Nephron (organoid): ENCODE measurements around the gene CERS6.

Experiments used
- H3K27ac Mint-ChIP-seq, 3 experiments: 2 replicates each; pipeline ENCODE4 v1.8.0; 2020; ENCODE audit warnings: mixed read lengths in 3 of 3, mild to moderate bottlenecking in 2 of 3, moderate library complexity in 1 of 3
- H3K27me3 Mint-ChIP-seq: 2 replicates; pipeline ENCODE4 v1.8.0; 2021; ENCODE audit warnings: low read depth, mild to moderate bottlenecking, moderate library complexity, mixed read lengths
- H3K36me3 Mint-ChIP-seq: 2 replicates; pipeline ENCODE4 v1.8.0; 2020; ENCODE audit warnings: low read depth, mixed read lengths
- H3K4me1 Mint-ChIP-seq: 2 replicates; pipeline ENCODE4 v1.8.0; 2020; ENCODE audit warnings: mixed read lengths
- H3K4me3 Mint-ChIP-seq, 3 experiments: 2 replicates each; pipeline ENCODE4 v1.8.0; 2020; ENCODE audit warnings: mild to moderate bottlenecking in 3 of 3, mixed read lengths in 3 of 3, moderate library complexity in 2 of 3
- H3K9me3 Mint-ChIP-seq: 2 replicates; pipeline ENCODE4 v1.8.0; 2020; ENCODE audit warnings: mixed read lengths
- TF ChIP-seq, protein P1 (sequence below), 3 experiments: fragments of 200-600 bp; sonication (generic); IDR thresholded peaks; one replicate each; pipeline ENCODE4 v1.5.0; 2021; ENCODE audit warnings: antibody characterized with exemption in 3 of 3; ENCODE audit not compliant: unreplicated experiment in 3 of 3

Gene CERS6

DNA sequence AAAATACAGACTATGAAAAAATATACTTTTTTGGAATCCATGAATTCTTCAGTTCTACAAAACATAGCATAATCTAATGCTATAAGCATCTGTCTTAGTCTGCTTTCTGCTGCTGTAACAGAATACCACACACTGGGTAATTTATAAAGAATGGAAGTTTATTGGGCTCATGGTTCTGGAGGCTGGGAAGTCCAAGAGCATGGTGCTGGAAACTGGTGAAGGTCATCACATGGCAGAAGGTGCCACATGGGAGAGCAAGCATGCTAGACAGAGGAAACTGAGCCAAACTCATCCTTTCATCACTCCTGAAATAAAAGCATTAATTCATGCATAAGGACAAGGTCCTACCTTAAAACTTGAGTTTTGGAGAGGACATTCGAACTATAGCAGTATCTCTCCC, 319.8 kb downstream of the CERS6 start:
- Mint-ChIP-seq H3K9me3 (peaks cover 8% of the 10 kb centered on the region), H3K36me3 (peaks cover 28% of the 10 kb centered on the region), H3K27me3 (no peaks in the 10 kb centered on the region), H3K27ac (no peak overlapping the region), H3K4me3 (no peak overlapping the region), H3K4me1 (peaks cover 21% of the 10 kb centered on the region)
- TF ChIP-seq, protein P1, sequence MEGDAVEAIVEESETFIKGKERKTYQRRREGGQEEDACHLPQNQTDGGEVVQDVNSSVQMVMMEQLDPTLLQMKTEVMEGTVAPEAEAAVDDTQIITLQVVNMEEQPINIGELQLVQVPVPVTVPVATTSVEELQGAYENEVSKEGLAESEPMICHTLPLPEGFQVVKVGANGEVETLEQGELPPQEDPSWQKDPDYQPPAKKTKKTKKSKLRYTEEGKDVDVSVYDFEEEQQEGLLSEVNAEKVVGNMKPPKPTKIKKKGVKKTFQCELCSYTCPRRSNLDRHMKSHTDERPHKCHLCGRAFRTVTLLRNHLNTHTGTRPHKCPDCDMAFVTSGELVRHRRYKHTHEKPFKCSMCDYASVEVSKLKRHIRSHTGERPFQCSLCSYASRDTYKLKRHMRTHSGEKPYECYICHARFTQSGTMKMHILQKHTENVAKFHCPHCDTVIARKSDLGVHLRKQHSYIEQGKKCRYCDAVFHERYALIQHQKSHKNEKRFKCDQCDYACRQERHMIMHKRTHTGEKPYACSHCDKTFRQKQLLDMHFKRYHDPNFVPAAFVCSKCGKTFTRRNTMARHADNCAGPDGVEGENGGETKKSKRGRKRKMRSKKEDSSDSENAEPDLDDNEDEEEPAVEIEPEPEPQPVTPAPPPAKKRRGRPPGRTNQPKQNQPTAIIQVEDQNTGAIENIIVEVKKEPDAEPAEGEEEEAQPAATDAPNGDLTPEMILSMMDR (IDR thresholded peaks at IDR 0.05; ENCODE audit: unreplicated experiment in 3 of 3), result no peak

DNA sequence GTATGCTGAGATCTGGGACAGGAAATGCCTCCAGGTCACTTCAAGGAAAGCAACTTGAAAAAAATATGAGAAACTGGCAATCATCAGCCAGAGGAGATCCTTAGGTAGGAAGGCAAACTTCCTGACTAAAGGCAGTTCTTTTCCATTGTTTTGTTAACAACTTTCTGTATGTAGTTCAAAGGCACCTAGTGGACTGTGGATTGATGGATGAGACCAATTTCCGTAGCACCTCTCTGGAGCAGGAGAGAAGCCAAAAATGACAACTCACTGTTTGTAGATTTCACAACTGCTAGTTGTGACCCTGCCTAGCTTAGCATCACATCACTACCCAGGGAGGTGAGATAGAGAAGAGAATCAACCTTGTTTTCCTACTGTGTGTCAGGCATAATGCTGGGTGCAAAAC, 324.6 kb downstream of the CERS6 start:
- H3K36me3 Mint-ChIP-seq, result peaks cover 9% of the 10 kb centered on the region
- no peak overlapping the region for H3K4me3 Mint-ChIP-seq
- peaks cover 8% of the 10 kb centered on the region for H3K4me1 Mint-ChIP-seq
- H3K9me3 Mint-ChIP-seq, result peaks cover 8% of the 10 kb centered on the region
- no peaks in the 10 kb centered on the region for H3K27me3 Mint-ChIP-seq
- peak overlapping the region; percentile 3 to 36 (median 25) for H3K27ac Mint-ChIP-seq
- TF ChIP-seq, protein P1 (IDR thresholded peaks at IDR 0.05; ENCODE audit: unreplicated experiment in 3 of 3), result no peak

DNA sequence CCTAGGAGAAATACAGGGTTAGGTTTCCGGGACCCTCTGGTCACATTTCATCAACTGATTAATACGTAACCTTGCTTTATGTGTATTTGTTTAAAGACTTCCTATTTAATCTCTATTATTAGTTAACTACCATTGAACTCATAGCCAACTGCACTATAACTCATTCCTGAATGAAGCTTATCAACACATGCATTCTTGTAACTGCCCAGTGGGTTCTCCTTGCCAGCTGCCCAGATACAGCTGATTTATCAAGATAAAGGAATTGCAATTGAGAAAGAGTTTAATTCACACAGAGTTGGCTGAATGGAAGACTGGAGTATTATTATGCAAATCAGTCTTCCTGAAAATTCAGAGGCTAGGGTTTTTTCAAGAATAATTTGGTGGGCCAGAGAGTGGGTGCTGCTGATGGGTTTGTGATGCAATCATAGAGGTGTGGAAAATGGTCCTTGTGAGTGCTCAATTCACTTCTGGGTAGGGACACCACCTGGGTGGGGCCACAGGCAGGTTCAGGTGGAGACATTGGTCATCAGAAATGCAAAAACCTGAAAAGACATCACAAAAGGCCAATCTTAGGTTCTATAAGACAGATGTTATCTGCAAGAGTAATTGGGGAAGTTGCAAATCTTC, 325.2 kb downstream of the CERS6 start:
- no peaks in the 10 kb centered on the region for H3K27me3 Mint-ChIP-seq
- H3K36me3 Mint-ChIP-seq, result peaks cover 3% of the 10 kb centered on the region
- TF ChIP-seq, protein P1 (IDR thresholded peaks at IDR 0.05; ENCODE audit: unreplicated experiment in 3 of 3), result no peak

DNA sequence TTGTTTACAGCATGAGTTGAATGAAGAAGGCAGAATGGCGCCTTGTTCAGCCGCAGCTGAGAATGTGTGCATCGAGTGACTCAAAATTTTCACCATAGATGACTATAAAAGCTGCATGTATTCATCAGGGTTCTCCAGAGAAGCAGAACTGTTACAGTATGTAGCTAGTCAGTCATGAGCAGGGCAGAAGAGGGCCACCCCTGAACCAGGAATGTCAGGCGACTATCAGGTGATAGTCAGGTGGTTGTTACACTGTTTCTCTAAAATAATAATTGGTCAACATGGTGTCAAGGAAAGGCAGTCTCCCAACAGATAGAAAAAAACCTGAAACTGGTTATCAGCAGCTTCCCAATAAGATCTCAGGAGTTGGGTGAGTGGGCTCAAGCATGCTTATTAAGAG, 326.2 kb downstream of the CERS6 start:
- Mint-ChIP-seq H3K4me1 (peaks cover 8% of the 10 kb centered on the region), H3K36me3 (peaks cover 3% of the 10 kb centered on the region), H3K9me3 (peaks cover 7% of the 10 kb centered on the region), H3K4me3 (no peak overlapping the region), H3K27me3 (no peaks in the 10 kb centered on the region), H3K27ac (no peak overlapping the region)
- TF ChIP-seq, protein P1 (IDR thresholded peaks at IDR 0.05; ENCODE audit: unreplicated experiment in 3 of 3), result no peak

More for the DNA sequence above, 325.2 kb downstream of the CERS6 start:
- Mint-ChIP-seq H3K4me3 (no peak overlapping the region), H3K4me1 (peaks cover 8% of the 10 kb centered on the region), H3K27ac (no peak overlapping the region), H3K9me3 (peaks cover 8% of the 10 kb centered on the region)

DNA sequence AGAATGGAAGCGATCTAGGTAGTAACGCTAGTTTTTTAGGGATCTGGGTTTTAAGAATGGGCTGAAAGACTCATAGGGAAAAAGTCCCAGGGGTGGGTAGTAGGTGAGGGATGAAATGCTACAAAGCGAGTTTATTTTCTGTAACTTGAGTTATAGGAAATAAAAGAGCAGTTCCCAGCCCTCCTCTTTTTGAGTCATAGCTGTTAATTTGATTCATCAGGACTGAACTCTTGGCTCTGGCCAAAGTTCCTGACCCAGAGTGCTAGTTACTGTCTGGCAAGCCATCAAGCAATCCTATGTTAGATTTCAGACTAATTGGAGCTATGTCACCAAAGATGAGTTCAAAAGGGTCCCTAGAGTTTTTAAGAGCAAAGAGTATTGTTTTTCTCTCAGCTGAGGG, 328.9 kb downstream of the CERS6 start:
- Mint-ChIP-seq H3K27ac (no peak overlapping the region), H3K36me3 (no peaks in the 10 kb centered on the region), H3K4me3 (no peak overlapping the region), H3K4me1 (peaks cover 8% of the 10 kb centered on the region), H3K27me3 (no peaks in the 10 kb centered on the region), H3K9me3 (no peaks in the 10 kb centered on the region)
- TF ChIP-seq, protein P1 (IDR thresholded peaks at IDR 0.05; ENCODE audit: unreplicated experiment in 3 of 3), result no peak

DNA sequence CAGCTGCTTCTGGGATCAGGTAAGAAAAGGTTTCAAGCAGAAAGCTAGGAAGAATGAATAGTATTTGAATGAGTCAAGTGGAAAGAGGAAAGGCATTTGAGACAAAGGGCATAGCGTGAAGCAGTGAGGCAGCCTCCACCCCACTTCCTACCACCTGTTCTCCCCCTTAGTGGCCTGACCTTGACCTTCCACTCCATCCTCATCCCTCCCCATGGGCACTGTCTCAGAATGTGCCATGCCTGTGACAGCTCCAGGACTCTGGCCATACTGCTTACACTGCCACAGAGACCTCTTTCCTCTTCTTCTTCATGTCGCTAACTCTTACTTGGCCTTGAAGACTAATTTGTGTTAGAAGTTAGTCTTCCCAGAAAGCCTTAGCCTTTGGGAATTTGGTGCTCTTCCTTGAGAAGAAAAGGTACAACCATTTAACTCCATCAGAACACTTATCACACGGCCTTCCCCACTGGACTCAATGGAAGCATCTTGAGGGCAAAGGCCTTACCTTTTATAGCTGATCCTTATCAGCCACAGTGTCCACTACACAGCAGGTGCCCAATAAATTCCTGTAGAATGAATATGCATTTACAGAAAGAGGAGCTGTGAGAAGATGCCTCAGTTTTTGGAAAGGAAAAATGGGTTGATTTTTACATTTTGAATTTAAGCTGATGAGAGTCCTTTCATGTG, 331.2 kb downstream of the CERS6 start:
- no peaks in the 10 kb centered on the region for H3K27me3 Mint-ChIP-seq
- TF ChIP-seq, protein P1 (IDR thresholded peaks at IDR 0.05; ENCODE audit: unreplicated experiment in 3 of 3), result no peak
- H3K4me1 Mint-ChIP-seq, result no peaks in the 10 kb centered on the region
- H3K27ac Mint-ChIP-seq, result no peak overlapping the region
- no peak overlapping the region for H3K4me3 Mint-ChIP-seq
- no peaks in the 10 kb centered on the region for H3K36me3 Mint-ChIP-seq
- peaks cover 3% of the 10 kb centered on the region for H3K9me3 Mint-ChIP-seq
